ENCODE results near the gene ITGB5. TPM values are rescaled to one million over a fixed set of nuclear protein-coding genes. Genes with fewer than 3 reads are reported as not detected.
"Not testable (repeated sequence)": the region's sequence is repeated elsewhere in the genome, so short reads cannot be mapped to it uniquely, and the experiment has no call there.

Gene ITGB5
- total RNA-seq, 1 experiment from 2014 or later = 85.3 TPM

- Histone ChIP-seq H3K27me3 (no peaks in the 10 kb centered on the region), H3K4me3 (no peak overlapping the region), H3K27ac (no peak overlapping the region), H3K9me3 (replicated peaks) (no peaks in the 10 kb centered on the region), H3K36me3 (peaks cover 8% of the 10 kb centered on the region; the same call in 1 of the 2 replicates), H3K4me1 (no peaks in the 10 kb centered on the region)
- DNase-seq = no peak
These were observed 135.1 kb downstream of the ITGB5 start for GRCh38 chr3:124752051-124752450.

- Histone ChIP-seq H3K4me3 (no peak overlapping the region), H3K4me1 (no peaks in the 10 kb centered on the region), H3K27ac (no peak overlapping the region), H3K27me3 (no peaks in the 10 kb centered on the region), H3K36me3 (peaks cover 8% of the 10 kb centered on the region; the same call in 1 of the 2 replicates), H3K9me3 (replicated peaks) (no peaks in the 10 kb centered on the region)
- no peak for DNase-seq
These were observed 135.7 kb downstream of the ITGB5 start for GRCh38 chr3:124751501-124751900.

DNA sequence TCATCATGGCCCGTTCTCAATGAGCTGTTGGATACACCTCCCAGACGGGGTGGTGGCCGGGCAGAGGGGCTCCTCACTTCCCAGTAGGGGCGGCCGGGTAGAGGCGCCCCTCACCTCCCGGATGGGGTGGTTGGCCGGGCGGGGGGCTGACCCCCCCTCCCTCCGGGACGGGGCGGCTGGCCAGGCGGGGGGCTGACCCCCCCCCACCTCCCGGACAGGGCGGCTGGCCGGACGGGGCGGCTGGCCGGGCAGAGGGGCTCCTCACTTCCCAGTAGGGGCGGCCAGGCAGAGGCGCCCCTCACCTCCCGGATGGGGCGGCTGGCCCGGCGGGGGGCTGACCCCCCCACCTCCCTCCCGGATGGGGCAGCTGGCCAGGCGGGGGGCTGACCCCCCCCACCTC, 137.3 kb downstream of the ITGB5 start:
- not testable (repeated sequence) for H3K4me1 ChIP-seq; H3K27ac ChIP-seq; H3K9me3 ChIP-seq (replicated peaks); DNase-seq; H3K4me3 ChIP-seq; H3K27me3 ChIP-seq
- peaks cover 18% of the 10 kb centered on the region for H3K36me3 ChIP-seq

- no peaks in the 10 kb centered on the region for H3K4me1 ChIP-seq
- no peak overlapping the region for H3K4me3 ChIP-seq
- H3K27me3 ChIP-seq = no peaks in the 10 kb centered on the region
- H3K9me3 ChIP-seq (replicated peaks) = no peaks in the 10 kb centered on the region
- H3K27ac ChIP-seq = no peak overlapping the region
- peaks cover 30% of the 10 kb centered on the region for H3K36me3 ChIP-seq
- DNase-seq = no peak
These were observed 138.5 kb downstream of the ITGB5 start for GRCh38 chr3:124748560-124749198.

DNA sequence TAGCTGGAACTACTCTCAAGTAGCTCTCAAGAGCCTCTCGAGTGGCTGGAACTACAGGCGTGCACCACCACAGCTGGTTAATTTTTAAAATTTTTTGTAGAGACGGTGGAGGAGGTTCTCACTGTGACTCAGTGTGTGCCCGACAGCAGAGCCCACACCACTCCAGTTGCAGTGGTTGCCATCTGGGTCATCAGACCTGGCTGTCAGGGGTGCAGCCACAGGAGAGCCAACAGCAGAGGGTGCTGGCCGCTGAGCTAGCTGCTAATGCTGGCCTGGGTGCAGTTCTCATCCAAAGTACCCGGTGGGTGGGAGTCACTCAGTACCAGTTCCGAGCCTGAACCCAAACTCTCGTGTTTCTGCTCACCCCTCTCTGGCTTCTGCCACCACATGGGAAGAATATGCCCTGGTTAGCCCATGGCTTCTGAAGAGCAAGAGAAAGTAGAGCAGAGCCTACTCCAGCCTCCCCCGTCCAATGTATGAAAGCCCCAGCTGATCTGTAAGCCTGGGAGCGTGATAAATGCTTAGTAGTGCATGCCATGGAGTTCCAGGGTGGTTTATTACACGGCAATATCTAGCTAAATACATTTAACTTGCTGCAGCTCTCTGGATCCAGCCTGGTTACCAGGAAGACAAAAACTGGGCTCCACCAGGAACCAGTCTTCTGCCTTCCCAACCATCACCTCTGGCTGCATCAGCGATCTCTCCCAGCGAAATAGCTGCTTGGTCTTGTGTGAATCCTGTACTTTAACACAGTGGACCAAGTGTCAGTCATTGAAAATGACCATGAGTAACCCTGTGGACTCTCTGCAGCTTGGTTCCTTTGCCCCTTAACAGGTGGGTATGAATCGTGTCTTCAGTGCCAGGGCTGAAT, 139.8 kb downstream of the ITGB5 start:
- no peaks in the 10 kb centered on the region for H3K4me1 ChIP-seq
- H3K4me3 ChIP-seq = no peak overlapping the region
- H3K36me3 ChIP-seq = peaks cover 41% of the 10 kb centered on the region
- DNase-seq = no peak
- H3K27ac ChIP-seq = no peak overlapping the region
- no peaks in the 10 kb centered on the region for H3K9me3 ChIP-seq (replicated peaks)
- no peaks in the 10 kb centered on the region for H3K27me3 ChIP-seq

- Histone ChIP-seq H3K9me3 (replicated peaks) (no peaks in the 10 kb centered on the region), H3K4me3 (no peak overlapping the region), H3K27me3 (no peaks in the 10 kb centered on the region), H3K4me1 (no peaks in the 10 kb centered on the region), H3K36me3 (peaks cover 56% of the 10 kb centered on the region), H3K27ac (no peak overlapping the region)
- DNase-seq = no peak
These were observed 141.4 kb downstream of the ITGB5 start for GRCh38 chr3:124745756-124746155.

- no peak for DNase-seq
- Histone ChIP-seq H3K27ac (no peak overlapping the region), H3K4me3 (no peak overlapping the region), H3K27me3 (no peaks in the 10 kb centered on the region), H3K36me3 (peaks cover 89% of the 10 kb centered on the region), H3K9me3 (replicated peaks) (no peaks in the 10 kb centered on the region), H3K4me1 (no peaks in the 10 kb centered on the region)
These were observed 146.1 kb downstream of the ITGB5 start for GRCh38 chr3:124741027-124741426.

- Histone ChIP-seq H3K9me3 (replicated peaks) (no peaks in the 10 kb centered on the region), H3K36me3 (peaks cover 16% of the 10 kb centered on the region)
These were observed 155.4 kb downstream of the ITGB5 start for GRCh38 chr3:124731760-124732159.

DNA sequence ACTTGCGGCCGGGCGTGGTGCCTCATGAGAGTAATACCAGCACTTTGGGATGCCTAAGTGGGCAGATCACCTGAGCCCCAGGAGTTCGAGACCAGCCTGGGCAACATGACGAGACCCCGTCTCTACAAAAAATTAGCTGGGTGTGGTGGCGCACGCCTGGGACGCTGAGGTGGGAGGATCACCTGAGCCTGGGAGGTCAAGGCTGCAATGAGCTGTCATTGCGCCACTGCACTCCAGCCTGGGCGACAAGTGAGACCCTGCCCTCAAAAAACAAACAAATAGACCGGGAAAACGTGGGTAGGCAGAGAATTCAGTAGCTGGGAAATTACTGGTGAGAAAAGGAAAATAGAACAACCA, 156.2 kb downstream of the ITGB5 start:
- no peaks in the 10 kb centered on the region for H3K9me3 ChIP-seq (replicated peaks)
- H3K27me3 ChIP-seq = no peaks in the 10 kb centered on the region
- H3K27ac ChIP-seq = peak overlapping the region; percentile 85
- no peak for DNase-seq
- H3K4me3 ChIP-seq = peak overlapping the region; percentile 97
- H3K36me3 ChIP-seq = peaks cover 9% of the 10 kb centered on the region
- no peaks in the 10 kb centered on the region for H3K4me1 ChIP-seq

More at GRCh38 chr3:124731760-124732159, 155.4 kb downstream of the ITGB5 start:
- no peak for DNase-seq
- no peak overlapping the region for H3K27ac ChIP-seq
- H3K4me1 ChIP-seq = no peaks in the 10 kb centered on the region
- H3K4me3 ChIP-seq = no peak overlapping the region
- H3K27me3 ChIP-seq = no peaks in the 10 kb centered on the region

- H3K9me3 ChIP-seq (replicated peaks) = no peaks in the 10 kb centered on the region
- DNase-seq = peak; percentile 90
- peaks cover 5% of the 10 kb centered on the region for H3K36me3 ChIP-seq
- H3K27me3 ChIP-seq = no peaks in the 10 kb centered on the region
- H3K4me1 ChIP-seq = no peaks in the 10 kb centered on the region
- peak within 1 kb of the TSS; percentile 85 for H3K27ac ChIP-seq
- peak within 1 kb of the TSS; percentile 97 for H3K4me3 ChIP-seq
These were observed 156.8 kb downstream of the ITGB5 start, which contains the start of gene UMPS for GRCh38 chr3:124730129-124730940. UMPS (plus strand) TSS chr3:124730452; CDS start chr3:124730472, 20 bp downstream.

GRCh38 chr3:124722589-124722988, 164.6 kb downstream of the ITGB5 start:
- Histone ChIP-seq H3K9me3 (replicated peaks) (no peaks in the 10 kb centered on the region; the same call in 1 of the 2 replicates), H3K27me3 (peaks cover 8% of the 10 kb centered on the region; the same call in 1 of the 2 replicates), H3K27ac (no peak overlapping the region), H3K4me3 (no peak overlapping the region), H3K4me1 (no peaks in the 10 kb centered on the region), H3K36me3 (no peaks in the 10 kb centered on the region)
- no peak for DNase-seq

- peaks cover 12% of the 10 kb centered on the region for H3K4me1 ChIP-seq
These were observed 172.8 kb downstream of the ITGB5 start for GRCh38 chr3:124714223-124714853.

More at GRCh38 chr3:124714223-124714853, 172.8 kb downstream of the ITGB5 start:
- DNase-seq = no peak
- H3K27ac ChIP-seq = no peak overlapping the region
- no peaks in the 10 kb centered on the region for H3K27me3 ChIP-seq
- H3K36me3 ChIP-seq = no peaks in the 10 kb centered on the region
- no peaks in the 10 kb centered on the region for H3K9me3 ChIP-seq (replicated peaks)
- H3K4me3 ChIP-seq = no peak overlapping the region

All from SJCRH30 (cell line).